Upper lobe of left lung (tissue), 4 donors: ENCODE measurements around the gene CDSN.

Source experiments
- CTCF ChIP-seq, 6 experiments: fragments of 450-650 bp in 4 of 6; fragments of 200-600 bp in 2 of 6; sonication (generic) in 2 of 6; IDR thresholded peaks; one replicate each; pipeline ENCODE4 v1.5.1; 2016 to 2019; ENCODE audit warnings: antibody characterized with exemption in 6 of 6
- POLR2AphosphoS5 ChIP-seq, 2 donors: sonication (generic); formaldehyde crosslinking; IDR thresholded peaks; one replicate each; pipeline ENCODE4 v1.5.1; 2017; ENCODE audit warnings: antibody characterized with exemption in 2 of 2

GRCh38 chr6:31145386-31145785 lies 25.1 kb upstream of the CDSN start:
- TF ChIP-seq POLR2AphosphoS5 (IDR thresholded peaks at IDR 0.05) (no peak), CTCF (IDR thresholded peaks at IDR 0.05) (no peak)
